SK-N-SH treated with all-trans-retinoic acid at 6 μM for 48 hours (cell line): ENCODE measurements around the gene RBM38.

Source experiments
- ATAC-seq: fragments of 200-7000 bp; cut with Tn5 transposase; 3 replicates; pipeline ENCODE4 v1.9.1; 2020; ENCODE audit warnings: mild to moderate bottlenecking, moderate library complexity
- ARNTL ChIP-seq: fragments of 450-650 bp; formaldehyde crosslinking; IDR thresholded peaks from 2 replicates; pipeline ENCODE4 v1.5.0; 2020; ENCODE audit warnings: low read depth, mild to moderate bottlenecking, moderate library complexity, borderline replicate concordance
- BACH2 ChIP-seq: fragments of 250-450 bp; sonication (Bioruptor Pico); IDR thresholded peaks from 2 replicates; pipeline ENCODE4 v1.9.0; 2021; ENCODE audit warnings: mild to moderate bottlenecking, borderline replicate concordance
- CSDC2 ChIP-seq: fragments of 250-450 bp; sonication (Bioruptor Pico); IDR thresholded peaks from 2 replicates; pipeline ENCODE4 v1.5.0; 2020; ENCODE audit warnings: mild to moderate bottlenecking, moderate library complexity
- ESRRG ChIP-seq: fragments of 250-450 bp; sonication (Bioruptor Pico); IDR thresholded peaks from 2 replicates; pipeline ENCODE4 v1.6.1; 2021; ENCODE audit warnings: mild to moderate bottlenecking
- GLIS3 ChIP-seq: fragments of 250-450 bp; sonication (Bioruptor Pico); IDR thresholded peaks from 2 replicates; pipeline ENCODE4 v1.5.0; 2020; ENCODE audit warnings: mild to moderate bottlenecking, moderate library complexity
- ISL1 ChIP-seq: fragments of 250-450 bp; sonication (Bioruptor Pico); IDR thresholded peaks from 2 replicates; pipeline ENCODE4 v2.1.2; 2022; ENCODE audit warnings: mild to moderate bottlenecking, moderate library complexity
- OSR1 ChIP-seq: fragments of 250-450 bp; sonication (Bioruptor Pico); IDR thresholded peaks from 2 replicates; pipeline ENCODE4 v1.8.0; 2022; ENCODE audit warnings: moderate library complexity, mild to moderate bottlenecking, inconsistent platforms
- PPARA ChIP-seq: fragments of 250-450 bp; sonication (Bioruptor Pico); IDR thresholded peaks from 2 replicates; pipeline ENCODE4 v1.5.0; 2020; ENCODE audit warnings: mild to moderate bottlenecking, borderline replicate concordance
- RARB ChIP-seq: fragments of 250-450 bp; sonication (Bioruptor Pico); IDR thresholded peaks from 2 replicates; pipeline ENCODE4 v1.8.0; 2021; ENCODE audit warnings: mild to moderate bottlenecking, moderate library complexity
- SNAI2 ChIP-seq: fragments of 250-450 bp; sonication (Bioruptor Pico); IDR thresholded peaks from 2 replicates; pipeline ENCODE4 v1.5.0; 2020; ENCODE audit warnings: mild to moderate bottlenecking, moderate library complexity
- TCF4 ChIP-seq: fragments of 250-450 bp; sonication (Bioruptor Pico); IDR thresholded peaks from 2 replicates; pipeline ENCODE4 v1.8.0; 2021; ENCODE audit warnings: mild to moderate bottlenecking, moderate library complexity, borderline replicate concordance
- TOX ChIP-seq: fragments of 250-450 bp; sonication (Bioruptor Pico); IDR thresholded peaks from 2 replicates; pipeline ENCODE4 v1.8.0; 2021; ENCODE audit warnings: mild to moderate bottlenecking, moderate library complexity, borderline replicate concordance
- ZC3H10 ChIP-seq: fragments of 250-450 bp; sonication (Bioruptor Pico); IDR thresholded peaks from 2 replicates; pipeline ENCODE4 v1.5.1; 2021; ENCODE audit warnings: mild to moderate bottlenecking, moderate library complexity
- ZFP3 ChIP-seq: fragments of 250-450 bp; sonication (Bioruptor Pico); IDR thresholded peaks from 2 replicates; pipeline ENCODE4 v1.5.0; 2020; ENCODE audit warnings: mild to moderate bottlenecking, moderate library complexity
- ZFP30 ChIP-seq: fragments of 450-650 bp; formaldehyde crosslinking; IDR thresholded peaks from 2 replicates; pipeline ENCODE4 v1.5.0; 2022; ENCODE audit warnings: mild to moderate bottlenecking, moderate library complexity
- ZNF565 ChIP-seq: fragments of 450-650 bp; formaldehyde crosslinking; conservative IDR thresholded peaks from 2 replicates; pipeline ENCODE4 v1.5.0; 2020; ENCODE audit warnings: low read depth, mild to moderate bottlenecking, moderate library complexity
- ZNF70 ChIP-seq: fragments of 450-650 bp; formaldehyde crosslinking; IDR thresholded peaks from 2 replicates; pipeline ENCODE4 v1.5.0; 2020; ENCODE audit warnings: mild to moderate bottlenecking, moderate library complexity
- ZNF8 ChIP-seq: fragments of 450-650 bp; formaldehyde crosslinking; IDR thresholded peaks from 2 replicates; pipeline ENCODE4 v1.5.0; 2020; ENCODE audit warnings: mild to moderate bottlenecking, moderate library complexity
- TF ChIP-seq, protein P1 (sequence below): fragments of 250-450 bp; sonication (Bioruptor Pico); IDR thresholded peaks from 2 replicates; pipeline ENCODE4 v1.8.0; 2020; ENCODE audit warnings: mild to moderate bottlenecking, moderate library complexity, borderline replicate concordance
- TF ChIP-seq, protein P2 (sequence below): fragments of 250-450 bp; sonication (Bioruptor Pico); IDR thresholded peaks from 2 replicates; pipeline ENCODE4 v1.8.0; 2021; ENCODE audit warnings: low read depth, mild to moderate bottlenecking, moderate library complexity, borderline replicate concordance
- TF ChIP-seq, protein P3 (sequence below): fragments of 250-450 bp; sonication (Bioruptor Pico); IDR thresholded peaks from 2 replicates; pipeline ENCODE4 v1.5.1; 2021; ENCODE audit warnings: mild to moderate bottlenecking, moderate library complexity
- TF ChIP-seq, protein P4 (sequence below): fragments of 250-450 bp; sonication (Bioruptor Pico); IDR thresholded peaks from 2 replicates; pipeline ENCODE4 v1.5.1; 2020; ENCODE audit warnings: low read depth, mild to moderate bottlenecking, moderate library complexity
- TF ChIP-seq, protein P5 (sequence below): fragments of 250-450 bp; sonication (Bioruptor Pico); IDR thresholded peaks from 2 replicates; pipeline ENCODE4 v1.5.0; 2020; ENCODE audit warnings: mild to moderate bottlenecking, moderate library complexity

RBM38 gene

DNA sequence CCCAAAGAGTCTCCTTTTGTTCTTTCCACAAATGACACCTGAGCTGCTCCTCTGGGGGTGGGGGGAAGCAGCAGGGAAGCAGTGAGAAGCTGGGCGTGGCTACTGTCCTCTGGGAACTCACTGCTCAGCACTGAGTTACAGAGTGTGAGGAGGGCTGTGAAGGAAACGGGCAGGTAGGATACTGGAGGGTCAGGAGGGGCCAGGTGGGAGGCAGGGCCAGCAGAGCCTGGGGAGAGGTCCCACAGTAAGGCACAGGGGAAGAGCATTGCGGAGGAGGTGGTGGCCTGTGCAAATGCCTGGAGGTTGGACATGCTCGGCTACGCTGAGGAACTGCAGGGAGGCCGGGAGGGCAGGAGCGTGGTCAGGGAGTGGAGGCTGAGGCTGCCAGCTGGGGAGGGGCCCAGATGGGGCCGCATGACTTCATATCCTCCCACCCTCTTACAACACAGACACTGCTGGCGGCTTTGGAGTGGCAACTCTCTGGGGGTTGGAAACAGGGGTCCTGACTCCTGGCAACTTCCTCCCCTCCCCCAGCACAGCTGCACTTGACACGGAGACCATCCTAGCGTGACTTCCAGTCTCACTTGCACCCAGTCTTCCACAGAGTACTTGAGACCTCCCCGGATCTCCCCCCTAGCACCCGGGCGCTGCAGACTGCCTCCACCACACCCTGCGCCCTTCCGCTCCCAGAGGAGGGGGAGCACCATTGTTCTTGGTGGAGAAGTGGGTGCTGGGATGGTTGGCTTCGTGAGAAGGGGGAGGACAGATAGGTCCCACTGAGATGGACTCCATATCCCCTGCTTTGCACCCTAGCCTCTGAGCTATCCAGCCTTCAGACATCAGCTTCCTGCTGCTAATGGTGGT lies 34.2 kb downstream of the RBM38 start:
- TF ChIP-seq ISL1 (CRISPR knock-in tag) (no peak), ZC3H10 (CRISPR knock-in tag) (no peak), BACH2 (CRISPR knock-in tag) (no peak), ZNF70 (CRISPR knock-in tag) (no peak), ESRRG (CRISPR knock-in tag) (no peak), ZFP3 (CRISPR knock-in tag) (no peak), ZNF8 (CRISPR knock-in tag) (no peak), OSR1 (CRISPR knock-in tag) (no peak), GLIS3 (no peak), CSDC2 (CRISPR knock-in tag) (no peak), ARNTL (no peak)
- TF ChIP-seq, protein P1, sequence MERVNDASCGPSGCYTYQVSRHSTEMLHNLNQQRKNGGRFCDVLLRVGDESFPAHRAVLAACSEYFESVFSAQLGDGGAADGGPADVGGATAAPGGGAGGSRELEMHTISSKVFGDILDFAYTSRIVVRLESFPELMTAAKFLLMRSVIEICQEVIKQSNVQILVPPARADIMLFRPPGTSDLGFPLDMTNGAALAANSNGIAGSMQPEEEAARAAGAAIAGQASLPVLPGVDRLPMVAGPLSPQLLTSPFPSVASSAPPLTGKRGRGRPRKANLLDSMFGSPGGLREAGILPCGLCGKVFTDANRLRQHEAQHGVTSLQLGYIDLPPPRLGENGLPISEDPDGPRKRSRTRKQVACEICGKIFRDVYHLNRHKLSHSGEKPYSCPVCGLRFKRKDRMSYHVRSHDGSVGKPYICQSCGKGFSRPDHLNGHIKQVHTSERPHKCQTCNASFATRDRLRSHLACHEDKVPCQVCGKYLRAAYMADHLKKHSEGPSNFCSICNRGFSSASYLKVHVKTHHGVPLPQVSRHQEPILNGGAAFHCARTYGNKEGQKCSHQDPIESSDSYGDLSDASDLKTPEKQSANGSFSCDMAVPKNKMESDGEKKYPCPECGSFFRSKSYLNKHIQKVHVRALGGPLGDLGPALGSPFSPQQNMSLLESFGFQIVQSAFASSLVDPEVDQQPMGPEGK (CRISPR knock-in tag) = no peak
- TF ChIP-seq, protein P2, sequence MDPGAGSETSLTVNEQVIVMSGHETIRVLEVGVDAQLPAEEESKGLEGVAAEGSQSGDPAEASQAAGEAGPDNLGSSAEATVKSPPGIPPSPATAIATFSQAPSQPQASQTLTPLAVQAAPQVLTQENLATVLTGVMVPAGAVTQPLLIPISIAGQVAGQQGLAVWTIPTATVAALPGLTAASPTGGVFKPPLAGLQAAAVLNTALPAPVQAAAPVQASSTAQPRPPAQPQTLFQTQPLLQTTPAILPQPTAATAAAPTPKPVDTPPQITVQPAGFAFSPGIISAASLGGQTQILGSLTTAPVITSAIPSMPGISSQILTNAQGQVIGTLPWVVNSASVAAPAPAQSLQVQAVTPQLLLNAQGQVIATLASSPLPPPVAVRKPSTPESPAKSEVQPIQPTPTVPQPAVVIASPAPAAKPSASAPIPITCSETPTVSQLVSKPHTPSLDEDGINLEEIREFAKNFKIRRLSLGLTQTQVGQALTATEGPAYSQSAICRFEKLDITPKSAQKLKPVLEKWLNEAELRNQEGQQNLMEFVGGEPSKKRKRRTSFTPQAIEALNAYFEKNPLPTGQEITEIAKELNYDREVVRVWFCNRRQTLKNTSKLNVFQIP = no peak
- TF ChIP-seq, all 23 proteins: peak for 0
- ATAC-seq = no peak

DNA sequence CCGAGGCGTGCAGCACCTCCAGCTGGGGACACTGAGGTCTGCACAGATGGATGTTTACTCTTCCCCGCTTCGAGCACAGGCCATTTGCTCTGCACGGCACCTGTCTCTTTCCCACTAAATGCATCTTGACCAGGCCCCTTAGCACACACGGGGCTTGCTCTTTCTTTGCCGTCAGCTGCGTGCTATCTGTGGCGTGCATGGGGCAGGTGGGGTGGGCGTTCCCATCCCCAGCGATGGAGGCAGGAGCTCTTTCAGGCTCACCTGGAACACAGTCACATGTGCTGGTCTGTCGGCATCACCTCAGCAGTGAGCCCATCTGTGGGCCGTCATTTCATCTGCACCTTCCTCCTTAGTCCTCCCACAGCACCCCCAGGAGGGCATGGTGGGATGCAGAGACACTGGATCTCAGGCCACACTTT lies 35.1 kb downstream of the RBM38 start:
- ATAC-seq = no peak
- TF ChIP-seq ZNF8 (CRISPR knock-in tag) = no peak
- no peak for TF ChIP-seq ZNF565 (CRISPR knock-in tag)
- TF ChIP-seq ESRRG (CRISPR knock-in tag) = no peak
- no peak for TF ChIP-seq TOX
- no peak for TF ChIP-seq CSDC2 (CRISPR knock-in tag)
- no peak for TF ChIP-seq ZFP30
- TF ChIP-seq, protein P1 (CRISPR knock-in tag) = no peak
- no peak for TF ChIP-seq GLIS3
- no peak for TF ChIP-seq ZFP3 (CRISPR knock-in tag)
- no peak for TF ChIP-seq TCF4
- no peak for TF ChIP-seq PPARA (CRISPR knock-in tag)
- TF ChIP-seq ARNTL = no peak
- TF ChIP-seq ISL1 (CRISPR knock-in tag) = no peak
- TF ChIP-seq RARB (CRISPR knock-in tag) = no peak
- TF ChIP-seq BACH2 (CRISPR knock-in tag) = no peak
- TF ChIP-seq, protein P3, sequence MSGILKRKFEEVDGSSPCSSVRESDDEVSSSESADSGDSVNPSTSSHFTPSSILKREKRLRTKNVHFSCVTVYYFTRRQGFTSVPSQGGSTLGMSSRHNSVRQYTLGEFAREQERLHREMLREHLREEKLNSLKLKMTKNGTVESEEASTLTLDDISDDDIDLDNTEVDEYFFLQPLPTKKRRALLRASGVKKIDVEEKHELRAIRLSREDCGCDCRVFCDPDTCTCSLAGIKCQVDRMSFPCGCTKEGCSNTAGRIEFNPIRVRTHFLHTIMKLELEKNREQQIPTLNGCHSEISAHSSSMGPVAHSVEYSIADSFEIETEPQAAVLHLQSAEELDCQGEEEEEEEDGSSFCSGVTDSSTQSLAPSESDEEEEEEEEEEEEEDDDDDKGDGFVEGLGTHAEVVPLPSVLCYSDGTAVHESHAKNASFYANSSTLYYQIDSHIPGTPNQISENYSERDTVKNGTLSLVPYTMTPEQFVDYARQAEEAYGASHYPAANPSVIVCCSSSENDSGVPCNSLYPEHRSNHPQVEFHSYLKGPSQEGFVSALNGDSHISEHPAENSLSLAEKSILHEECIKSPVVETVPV = no peak
- TF ChIP-seq, protein P4, sequence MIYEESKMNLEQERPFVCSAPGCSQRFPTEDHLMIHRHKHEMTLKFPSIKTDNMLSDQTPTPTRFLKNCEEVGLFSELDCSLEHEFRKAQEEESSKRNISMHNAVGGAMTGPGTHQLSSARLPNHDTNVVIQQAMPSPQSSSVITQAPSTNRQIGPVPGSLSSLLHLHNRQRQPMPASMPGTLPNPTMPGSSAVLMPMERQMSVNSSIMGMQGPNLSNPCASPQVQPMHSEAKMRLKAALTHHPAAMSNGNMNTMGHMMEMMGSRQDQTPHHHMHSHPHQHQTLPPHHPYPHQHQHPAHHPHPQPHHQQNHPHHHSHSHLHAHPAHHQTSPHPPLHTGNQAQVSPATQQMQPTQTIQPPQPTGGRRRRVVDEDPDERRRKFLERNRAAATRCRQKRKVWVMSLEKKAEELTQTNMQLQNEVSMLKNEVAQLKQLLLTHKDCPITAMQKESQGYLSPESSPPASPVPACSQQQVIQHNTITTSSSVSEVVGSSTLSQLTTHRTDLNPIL (CRISPR knock-in tag) = no peak

DNA sequence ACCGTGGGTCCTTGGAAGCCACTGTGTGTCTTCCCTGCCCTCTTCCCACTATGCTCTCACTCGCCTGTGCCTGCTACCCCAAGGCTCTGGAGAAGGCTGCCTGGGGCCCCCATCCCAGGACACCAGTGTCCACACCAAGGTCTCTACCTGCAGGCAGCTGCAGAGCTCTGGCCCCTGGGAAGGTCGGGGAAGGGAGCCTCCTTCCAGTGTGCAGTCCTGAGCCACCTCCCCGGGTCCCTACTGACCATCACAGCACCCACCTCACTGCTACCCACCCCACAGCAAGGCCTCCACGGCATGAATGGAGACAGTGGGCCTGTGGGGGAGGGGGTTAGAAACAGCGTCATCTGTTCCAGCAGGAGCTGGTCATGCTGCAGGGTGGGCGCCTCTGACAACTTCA lies 35.6 kb downstream of the RBM38 start:
- no peak for ATAC-seq
- TF ChIP-seq, protein P4 (CRISPR knock-in tag) = no peak
- TF ChIP-seq ZNF8 (CRISPR knock-in tag) = no peak
- TF ChIP-seq OSR1 (CRISPR knock-in tag) = no peak
- no peak for TF ChIP-seq ESRRG (CRISPR knock-in tag)
- no peak for TF ChIP-seq PPARA (CRISPR knock-in tag)
- TF ChIP-seq GLIS3 = no peak
- TF ChIP-seq BACH2 (CRISPR knock-in tag) = no peak
- TF ChIP-seq ARNTL = no peak
- TF ChIP-seq SNAI2 (CRISPR knock-in tag) = no peak
- TF ChIP-seq TCF4 = no peak
- no peak for TF ChIP-seq ZNF565 (CRISPR knock-in tag)
- TF ChIP-seq ISL1 (CRISPR knock-in tag) = no peak
- TF ChIP-seq ZFP30 = no peak
- TF ChIP-seq, protein P5, sequence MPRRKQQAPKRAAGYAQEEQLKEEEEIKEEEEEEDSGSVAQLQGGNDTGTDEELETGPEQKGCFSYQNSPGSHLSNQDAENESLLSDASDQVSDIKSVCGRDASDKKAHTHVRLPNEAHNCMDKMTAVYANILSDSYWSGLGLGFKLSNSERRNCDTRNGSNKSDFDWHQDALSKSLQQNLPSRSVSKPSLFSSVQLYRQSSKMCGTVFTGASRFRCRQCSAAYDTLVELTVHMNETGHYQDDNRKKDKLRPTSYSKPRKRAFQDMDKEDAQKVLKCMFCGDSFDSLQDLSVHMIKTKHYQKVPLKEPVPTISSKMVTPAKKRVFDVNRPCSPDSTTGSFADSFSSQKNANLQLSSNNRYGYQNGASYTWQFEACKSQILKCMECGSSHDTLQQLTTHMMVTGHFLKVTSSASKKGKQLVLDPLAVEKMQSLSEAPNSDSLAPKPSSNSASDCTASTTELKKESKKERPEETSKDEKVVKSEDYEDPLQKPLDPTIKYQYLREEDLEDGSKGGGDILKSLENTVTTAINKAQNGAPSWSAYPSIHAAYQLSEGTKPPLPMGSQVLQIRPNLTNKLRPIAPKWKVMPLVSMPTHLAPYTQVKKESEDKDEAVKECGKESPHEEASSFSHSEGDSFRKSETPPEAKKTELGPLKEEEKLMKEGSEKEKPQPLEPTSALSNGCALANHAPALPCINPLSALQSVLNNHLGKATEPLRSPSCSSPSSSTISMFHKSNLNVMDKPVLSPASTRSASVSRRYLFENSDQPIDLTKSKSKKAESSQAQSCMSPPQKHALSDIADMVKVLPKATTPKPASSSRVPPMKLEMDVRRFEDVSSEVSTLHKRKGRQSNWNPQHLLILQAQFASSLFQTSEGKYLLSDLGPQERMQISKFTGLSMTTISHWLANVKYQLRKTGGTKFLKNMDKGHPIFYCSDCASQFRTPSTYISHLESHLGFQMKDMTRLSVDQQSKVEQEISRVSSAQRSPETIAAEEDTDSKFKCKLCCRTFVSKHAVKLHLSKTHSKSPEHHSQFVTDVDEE (CRISPR knock-in tag) = no peak
